ENCODE measurements around the gene SIMC1. TPM values are rescaled to one million over a fixed set of nuclear protein-coding genes. Genes with fewer than 3 reads are reported as not detected.

The SIMC1 gene
- total RNA-seq, 1 experiment from 2014 or later, result 19.7 TPM

DNA sequence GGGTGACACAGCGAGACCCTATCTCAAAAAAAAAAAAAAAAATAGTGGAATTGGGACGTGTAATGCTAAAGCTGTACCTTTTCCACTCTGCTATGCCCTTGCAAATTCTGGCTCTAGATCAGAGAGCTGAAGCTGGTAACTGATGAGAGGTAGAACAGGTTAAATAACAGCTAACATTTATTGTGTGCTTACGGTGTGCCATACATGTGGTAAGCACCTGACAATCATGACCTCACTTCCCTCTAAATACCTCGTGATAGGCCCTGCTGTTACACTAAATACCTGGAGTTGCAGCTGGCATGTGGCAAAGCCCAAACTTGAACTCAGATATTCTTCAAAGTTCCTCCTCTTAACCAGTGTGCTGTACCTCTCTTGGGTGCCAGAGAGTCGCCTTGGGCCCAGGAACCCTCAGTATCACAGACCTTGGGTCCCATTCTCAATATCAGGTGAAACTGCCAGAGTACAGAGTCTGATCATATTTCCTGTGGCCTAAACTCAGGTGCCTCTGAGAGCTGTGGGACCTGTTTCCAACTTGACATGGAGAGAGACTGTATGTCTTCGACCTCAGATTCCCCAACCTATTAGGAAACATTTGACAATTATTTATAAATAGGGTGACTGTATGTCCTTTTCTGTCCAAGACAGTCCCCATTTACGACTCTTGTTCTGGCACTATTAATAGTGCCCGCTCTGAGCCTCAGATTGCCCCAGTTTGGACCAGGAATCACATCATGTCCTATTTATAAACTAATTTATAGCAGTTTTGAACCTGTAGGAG, 131.9 kb downstream of the SIMC1 start:
- no peak overlapping the region for H3K4me3 ChIP-seq (replicated peaks in 1 of 2; ENCODE audit: low read depth in 1 of 2, low read length in 2 of 2)

More for the DNA sequence above, 131.9 kb downstream of the SIMC1 start:
- TF ChIP-seq POLR2AphosphoS5 (IDR thresholded peaks at IDR 0.05; ENCODE audit: low read depth, low read length) (no peak), ZFX (IDR thresholded peaks at IDR 0.05) (no peak), CTCF (IDR thresholded peaks at IDR 0.05 in 2 of 3, conservative IDR thresholded peaks at IDR 0.05 in 1 of 3; ENCODE audit: borderline replicate concordance in 1 of 3, insufficient read depth in 1 of 3, low read depth in 2 of 3, low read length in 2 of 3) (no peak), YY1 (IDR thresholded peaks at IDR 0.05; ENCODE audit: extremely low read depth, insufficient replicate concordance, low read depth, low read length) (no peak), MAX (IDR thresholded peaks at IDR 0.05) (no peak), JUND (IDR thresholded peaks at IDR 0.05) (no peak)
- no TSS peak for BruUV-seq (replicated peaks)
- Histone ChIP-seq H3K27me3 (ENCODE audit: insufficient read depth, low read length) (no peaks in the 10 kb centered on the region), H3K9ac (ENCODE audit: low read length) (no peak overlapping the region), H4K20me1 (ENCODE audit: insufficient read depth) (no peaks in the 10 kb centered on the region), H3K79me2 (ENCODE audit: insufficient read depth, low read length) (no peaks in the 10 kb centered on the region), H3K36me3 (ENCODE audit: control insufficient read depth in 1 of 2, insufficient read depth in 2 of 2, low read length in 2 of 2) (no peaks in the 10 kb centered on the region), H3K4me1 (ENCODE audit: control insufficient read depth in 1 of 2, insufficient read depth in 2 of 2, low read length in 2 of 2) (peaks cover 12 to 21% of the 10 kb centered on the region in 2 experiments), H3K4me2 (ENCODE audit: low read length) (no peak overlapping the region), H3K27ac (ENCODE audit: low read depth, low read length) (no peak overlapping the region), H3K9me3 (ENCODE audit: control insufficient read depth in 1 of 2, insufficient read depth in 1 of 2, low read depth in 1 of 2, low read length in 2 of 2) (no peaks in the 10 kb centered on the region), H2AFZ (ENCODE audit: low read depth, low read length, poor library complexity, severe bottlenecking) (no peak overlapping the region), H3K9me2 (ENCODE audit: insufficient read depth) (no peaks in the 10 kb centered on the region)
- RAD21 ChIA-PET (ENCODE audit: low non-redundant PET in 1 of 2, low total read pairs in 2 of 2, uncharacterized antibody in 2 of 2, unreplicated experiment in 2 of 2), result no interaction called here
- ATAC-seq, result no peak
- DNase-seq (ENCODE audit: low read depth, low spot score), result no peak
- CTCF ChIA-PET, result interaction anchor here (0.7 kb wide), 1 partner anchor 11 kb away, joined by 3 read pairs; no protein-coding TSS in a partner anchor
- POLR2A ChIA-PET, result interaction anchor here (1.2 kb wide), 1 partner anchor 8 kb away, joined by 3 read pairs; the partner anchor contains the start of gene KIAA1191
- intact Hi-C loops (cut with micrococcal nuclease), result no loop called here
